ENCODE data around the gene TOP3B. TPM values are rescaled to one million over a fixed set of nuclear protein-coding genes. Genes with fewer than 3 reads are reported as not detected.
A peak's percentile ranks its signal among the peaks of the same experiment; 100 is the strongest.

TOP3B gene
- total and polyA plus RNA-seq, 4 donors = 6.0 to 26.9 (median 8.8) TPM

DNA sequence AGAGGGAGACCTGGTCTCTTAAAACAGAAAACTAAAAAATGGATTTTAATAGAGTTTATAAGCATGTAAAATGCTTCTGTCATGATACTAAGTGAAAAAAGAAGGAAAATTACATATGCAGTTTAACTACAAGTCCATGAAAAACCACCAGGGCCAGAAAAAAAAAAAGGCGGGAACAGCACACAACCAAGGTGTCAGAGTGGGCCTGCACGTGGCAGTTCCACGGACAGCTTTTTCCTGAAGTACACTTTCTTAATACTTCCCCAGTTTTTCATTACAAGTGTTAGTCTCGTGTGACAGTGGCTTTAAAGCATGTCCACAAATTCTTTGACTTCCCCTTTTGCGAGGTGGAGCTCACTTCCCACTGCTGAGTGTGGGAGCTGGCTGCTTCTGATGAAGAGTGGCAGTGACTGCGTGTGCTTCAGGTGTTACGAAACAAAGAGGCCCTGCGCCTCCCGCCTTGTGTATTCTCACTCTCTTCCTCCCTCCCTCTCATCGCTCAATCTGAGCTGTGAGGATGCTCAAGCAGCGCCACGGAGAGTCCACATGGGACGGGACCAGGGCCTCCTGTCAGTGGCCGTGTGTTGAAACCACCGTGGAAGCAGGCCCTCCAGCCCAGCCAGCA is 46.3 kb downstream of the TOP3B start:
- Histone ChIP-seq H3K4me3 (ENCODE audit: low read depth in 1 of 3, low read length in 3 of 3) (no peak overlapping the region), H3K4me1 (ENCODE audit: control insufficient read depth in 4 of 4, insufficient read depth in 4 of 4, low read length in 3 of 4) (peaks cover 5 to 27% (median 18%) of the 10 kb centered on the region in 4 donors)
- WGBS = 79% methylated on average over 15 of the region's 15 CpGs

More for the DNA sequence above, 46.3 kb downstream of the TOP3B start:
- Histone ChIP-seq H3K27me3 (ENCODE audit: control insufficient read depth in 4 of 4, insufficient read depth in 4 of 4, low read length in 3 of 4) (no peaks in the 10 kb centered on the region), H3K36me3 (ENCODE audit: control insufficient read depth in 4 of 4, insufficient read depth in 3 of 4, low read depth in 1 of 4, low read length in 3 of 4) (peaks cover 2 to 10% (median 5%) of the 10 kb centered on the region in 4 donors), H3K27ac (ENCODE audit: low read depth in 1 of 2, low read length in 2 of 2) (peak overlapping the region in 1 of 2 donors; percentile 91), H3K9ac (ENCODE audit: low read depth in 1 of 2, low read length in 2 of 2) (peak overlapping the region in 1 of 2 donors; percentile 13), H3K9me3 (ENCODE audit: control insufficient read depth in 4 of 4, low read length in 3 of 4) (no peaks in the 10 kb centered on the region)
- no peak for TF ChIP-seq REST (IDR thresholded peaks at IDR 0.05)
- no peak for TF ChIP-seq RAD21 (IDR thresholded peaks at IDR 0.05)
- TF ChIP-seq RXRA (IDR thresholded peaks at IDR 0.05) = no peak
- TF ChIP-seq, protein P1, sequence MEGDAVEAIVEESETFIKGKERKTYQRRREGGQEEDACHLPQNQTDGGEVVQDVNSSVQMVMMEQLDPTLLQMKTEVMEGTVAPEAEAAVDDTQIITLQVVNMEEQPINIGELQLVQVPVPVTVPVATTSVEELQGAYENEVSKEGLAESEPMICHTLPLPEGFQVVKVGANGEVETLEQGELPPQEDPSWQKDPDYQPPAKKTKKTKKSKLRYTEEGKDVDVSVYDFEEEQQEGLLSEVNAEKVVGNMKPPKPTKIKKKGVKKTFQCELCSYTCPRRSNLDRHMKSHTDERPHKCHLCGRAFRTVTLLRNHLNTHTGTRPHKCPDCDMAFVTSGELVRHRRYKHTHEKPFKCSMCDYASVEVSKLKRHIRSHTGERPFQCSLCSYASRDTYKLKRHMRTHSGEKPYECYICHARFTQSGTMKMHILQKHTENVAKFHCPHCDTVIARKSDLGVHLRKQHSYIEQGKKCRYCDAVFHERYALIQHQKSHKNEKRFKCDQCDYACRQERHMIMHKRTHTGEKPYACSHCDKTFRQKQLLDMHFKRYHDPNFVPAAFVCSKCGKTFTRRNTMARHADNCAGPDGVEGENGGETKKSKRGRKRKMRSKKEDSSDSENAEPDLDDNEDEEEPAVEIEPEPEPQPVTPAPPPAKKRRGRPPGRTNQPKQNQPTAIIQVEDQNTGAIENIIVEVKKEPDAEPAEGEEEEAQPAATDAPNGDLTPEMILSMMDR (IDR thresholded peaks at IDR 0.05; ENCODE audit: low read depth, low read length, missing input control) = no peak
- no peak for TF ChIP-seq FOXA2 (IDR thresholded peaks at IDR 0.05)
- TF ChIP-seq, protein P2, sequence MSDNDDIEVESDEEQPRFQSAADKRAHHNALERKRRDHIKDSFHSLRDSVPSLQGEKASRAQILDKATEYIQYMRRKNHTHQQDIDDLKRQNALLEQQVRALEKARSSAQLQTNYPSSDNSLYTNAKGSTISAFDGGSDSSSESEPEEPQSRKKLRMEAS (IDR thresholded peaks at IDR 0.05) = no peak
- TF ChIP-seq, protein P3, sequence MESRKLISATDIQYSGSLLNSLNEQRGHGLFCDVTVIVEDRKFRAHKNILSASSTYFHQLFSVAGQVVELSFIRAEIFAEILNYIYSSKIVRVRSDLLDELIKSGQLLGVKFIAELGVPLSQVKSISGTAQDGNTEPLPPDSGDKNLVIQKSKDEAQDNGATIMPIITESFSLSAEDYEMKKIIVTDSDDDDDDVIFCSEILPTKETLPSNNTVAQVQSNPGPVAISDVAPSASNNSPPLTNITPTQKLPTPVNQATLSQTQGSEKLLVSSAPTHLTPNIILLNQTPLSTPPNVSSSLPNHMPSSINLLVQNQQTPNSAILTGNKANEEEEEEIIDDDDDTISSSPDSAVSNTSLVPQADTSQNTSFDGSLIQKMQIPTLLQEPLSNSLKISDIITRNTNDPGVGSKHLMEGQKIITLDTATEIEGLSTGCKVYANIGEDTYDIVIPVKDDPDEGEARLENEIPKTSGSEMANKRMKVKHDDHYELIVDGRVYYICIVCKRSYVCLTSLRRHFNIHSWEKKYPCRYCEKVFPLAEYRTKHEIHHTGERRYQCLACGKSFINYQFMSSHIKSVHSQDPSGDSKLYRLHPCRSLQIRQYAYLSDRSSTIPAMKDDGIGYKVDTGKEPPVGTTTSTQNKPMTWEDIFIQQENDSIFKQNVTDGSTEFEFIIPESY (IDR thresholded peaks at IDR 0.05) = no peak
- no peak for TF ChIP-seq FOXA1 (IDR thresholded peaks at IDR 0.05)
- TF ChIP-seq HNF4A (conservative IDR thresholded peaks at IDR 0.05) = no peak
- no peak for TF ChIP-seq GABPA (IDR thresholded peaks at IDR 0.05 in 1 of 2, conservative IDR thresholded peaks at IDR 0.05 in 1 of 2)
- no peak for TF ChIP-seq YY1 (IDR thresholded peaks at IDR 0.05)
- TF ChIP-seq EGR1 (IDR thresholded peaks at IDR 0.05; ENCODE audit: low read depth in 2 of 2) = no peak
- no peak for TF ChIP-seq TAF1 (conservative IDR thresholded peaks at IDR 0.05)
- DNase-seq (ENCODE audit: low spot score) = no peak

Data from liver (tissue), 9 donors.